Measurements from ENCODE around the gene CA9. TPM values are rescaled to one million over a fixed set of nuclear protein-coding genes. Genes with fewer than 3 reads are reported as not detected.
A peak's percentile ranks its signal among the peaks of the same experiment; 100 is the strongest.

The CA9 gene
- total RNA-seq, 1 donor from 2014 or later: 0.09 TPM

DNA sequence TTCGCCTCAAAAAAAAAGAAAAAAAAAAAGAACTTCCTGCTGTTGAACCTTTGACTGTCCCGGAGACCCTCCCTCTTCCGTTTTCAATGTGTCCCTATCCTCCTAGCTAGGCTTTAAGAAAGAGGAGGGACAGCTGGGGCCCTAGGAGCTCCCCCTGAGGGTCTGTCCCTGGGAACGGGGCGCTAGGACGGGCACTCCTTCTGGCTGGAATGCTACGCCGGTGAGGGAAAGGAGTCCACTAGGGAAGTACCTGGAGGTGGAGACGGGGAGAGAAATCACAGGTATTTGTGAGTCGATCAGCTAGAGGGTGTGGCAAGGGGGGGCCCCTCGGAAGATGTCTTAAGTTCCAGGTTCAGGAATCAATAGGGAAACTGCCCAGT lies 27.6 kb upstream of the CA9 start:
- no peak overlapping the region for H3K9ac ChIP-seq

DNA sequence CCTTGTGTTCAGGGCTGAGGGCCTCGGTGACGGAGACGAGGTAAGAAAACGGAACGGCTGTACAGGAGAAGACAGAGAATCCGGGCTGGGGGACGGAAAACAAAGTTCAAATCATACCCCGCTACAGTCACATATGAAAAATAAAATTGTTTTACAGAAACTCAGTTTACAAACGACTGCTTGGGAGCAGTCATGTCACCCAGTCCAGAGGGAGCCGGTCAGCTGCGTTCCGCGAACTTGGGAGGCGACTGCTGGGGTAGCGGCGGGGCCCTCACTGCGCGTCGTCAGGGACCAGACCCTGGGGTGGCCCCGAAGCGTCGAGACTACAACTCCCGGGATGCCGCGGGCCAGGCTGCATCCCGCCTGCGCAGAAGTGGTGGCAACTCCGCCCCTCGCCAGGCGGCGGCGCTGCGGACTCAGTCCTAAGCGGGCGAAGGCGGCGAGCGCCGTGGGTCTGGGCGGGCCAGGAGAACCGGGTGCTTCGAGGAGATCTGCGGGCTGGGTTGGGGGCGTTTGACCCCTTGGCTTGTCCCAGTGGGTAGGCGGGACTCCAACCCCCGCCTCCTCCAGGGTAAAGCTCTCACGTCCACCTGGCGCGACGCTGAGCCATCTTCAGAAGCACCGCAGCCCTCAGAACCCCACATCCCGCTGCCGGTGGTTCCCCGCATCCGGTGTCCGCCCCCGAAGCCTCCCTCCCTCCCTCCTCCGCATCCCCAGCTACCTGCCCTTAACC lies 27.0 kb upstream of the CA9 start:
- peak overlapping the region; percentile 90 for H3K4me3 Mint-ChIP-seq
- Histone ChIP-seq H3K79me2 (ENCODE audit: low read depth) (no peaks in the 10 kb centered on the region), H3F3A (ENCODE audit: low read depth) (peaks cover 17% of the 10 kb centered on the region), H3K9ac (no peak overlapping the region), H3K9me3 (ENCODE audit: low read depth) (no peaks in the 10 kb centered on the region), H3K4me1 (peaks cover 17% of the 10 kb centered on the region), H4K20me1 (ENCODE audit: low read depth) (no peaks in the 10 kb centered on the region), H3K4me3 (peak overlapping the region; percentile 63), H2AFZ (replicated peaks) (peak overlapping the region; percentile 78), H3K4me2 (peak overlapping the region; percentile 80), H3K27ac (no peak overlapping the region), H3K36me3 (no peaks in the 10 kb centered on the region), H3K27me3 (peaks cover 14% of the 10 kb centered on the region)
- H3K27ac Mint-ChIP-seq: peak overlapping the region; percentile 62
- TF ChIP-seq, protein P1, sequence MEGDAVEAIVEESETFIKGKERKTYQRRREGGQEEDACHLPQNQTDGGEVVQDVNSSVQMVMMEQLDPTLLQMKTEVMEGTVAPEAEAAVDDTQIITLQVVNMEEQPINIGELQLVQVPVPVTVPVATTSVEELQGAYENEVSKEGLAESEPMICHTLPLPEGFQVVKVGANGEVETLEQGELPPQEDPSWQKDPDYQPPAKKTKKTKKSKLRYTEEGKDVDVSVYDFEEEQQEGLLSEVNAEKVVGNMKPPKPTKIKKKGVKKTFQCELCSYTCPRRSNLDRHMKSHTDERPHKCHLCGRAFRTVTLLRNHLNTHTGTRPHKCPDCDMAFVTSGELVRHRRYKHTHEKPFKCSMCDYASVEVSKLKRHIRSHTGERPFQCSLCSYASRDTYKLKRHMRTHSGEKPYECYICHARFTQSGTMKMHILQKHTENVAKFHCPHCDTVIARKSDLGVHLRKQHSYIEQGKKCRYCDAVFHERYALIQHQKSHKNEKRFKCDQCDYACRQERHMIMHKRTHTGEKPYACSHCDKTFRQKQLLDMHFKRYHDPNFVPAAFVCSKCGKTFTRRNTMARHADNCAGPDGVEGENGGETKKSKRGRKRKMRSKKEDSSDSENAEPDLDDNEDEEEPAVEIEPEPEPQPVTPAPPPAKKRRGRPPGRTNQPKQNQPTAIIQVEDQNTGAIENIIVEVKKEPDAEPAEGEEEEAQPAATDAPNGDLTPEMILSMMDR (IDR thresholded peaks at IDR 0.05): peak; percentile 79
- TF ChIP-seq EZH2 (IDR thresholded peaks at IDR 0.05): no peak
- H3K4me1 Mint-ChIP-seq: peaks cover 22% of the 10 kb centered on the region
- peaks cover under 1% of the 10 kb centered on the region for H3K36me3 Mint-ChIP-seq
- peaks cover 16% of the 10 kb centered on the region for H3K27me3 Mint-ChIP-seq (ENCODE audit: insufficient read depth, low read depth)
- no peaks in the 10 kb centered on the region for H3K9me3 Mint-ChIP-seq
- peak; percentile 96 for DNase-seq (ENCODE audit: low spot score)

More for the DNA sequence above, 27.6 kb upstream of the CA9 start:
- no peak for TF ChIP-seq EZH2 (IDR thresholded peaks at IDR 0.05)
- TF ChIP-seq, protein P1 (IDR thresholded peaks at IDR 0.05): peak; percentile 36
- Histone ChIP-seq H3K4me1 (peaks cover 17% of the 10 kb centered on the region), H3F3A (ENCODE audit: low read depth) (peaks cover 17% of the 10 kb centered on the region), H3K4me2 (peak overlapping the region; percentile 80), H3K79me2 (ENCODE audit: low read depth) (no peaks in the 10 kb centered on the region), H3K27ac (no peak overlapping the region), H4K20me1 (ENCODE audit: low read depth) (no peaks in the 10 kb centered on the region), H3K36me3 (no peaks in the 10 kb centered on the region), H3K4me3 (peak overlapping the region; percentile 63), H2AFZ (replicated peaks) (peak overlapping the region; percentile 75), H3K9me3 (ENCODE audit: low read depth) (no peaks in the 10 kb centered on the region), H3K27me3 (peaks cover 14% of the 10 kb centered on the region)
- peaks cover 4% of the 10 kb centered on the region for H3K36me3 Mint-ChIP-seq
- H3K27me3 Mint-ChIP-seq (ENCODE audit: insufficient read depth, low read depth): peaks cover 13% of the 10 kb centered on the region
- H3K4me1 Mint-ChIP-seq: peaks cover 26% of the 10 kb centered on the region
- DNase-seq (ENCODE audit: low spot score): peak; percentile 73
- H3K9me3 Mint-ChIP-seq: peaks cover 3% of the 10 kb centered on the region
- peak overlapping the region; percentile 62 for H3K27ac Mint-ChIP-seq
- peak overlapping the region; percentile 90 for H3K4me3 Mint-ChIP-seq

DNA sequence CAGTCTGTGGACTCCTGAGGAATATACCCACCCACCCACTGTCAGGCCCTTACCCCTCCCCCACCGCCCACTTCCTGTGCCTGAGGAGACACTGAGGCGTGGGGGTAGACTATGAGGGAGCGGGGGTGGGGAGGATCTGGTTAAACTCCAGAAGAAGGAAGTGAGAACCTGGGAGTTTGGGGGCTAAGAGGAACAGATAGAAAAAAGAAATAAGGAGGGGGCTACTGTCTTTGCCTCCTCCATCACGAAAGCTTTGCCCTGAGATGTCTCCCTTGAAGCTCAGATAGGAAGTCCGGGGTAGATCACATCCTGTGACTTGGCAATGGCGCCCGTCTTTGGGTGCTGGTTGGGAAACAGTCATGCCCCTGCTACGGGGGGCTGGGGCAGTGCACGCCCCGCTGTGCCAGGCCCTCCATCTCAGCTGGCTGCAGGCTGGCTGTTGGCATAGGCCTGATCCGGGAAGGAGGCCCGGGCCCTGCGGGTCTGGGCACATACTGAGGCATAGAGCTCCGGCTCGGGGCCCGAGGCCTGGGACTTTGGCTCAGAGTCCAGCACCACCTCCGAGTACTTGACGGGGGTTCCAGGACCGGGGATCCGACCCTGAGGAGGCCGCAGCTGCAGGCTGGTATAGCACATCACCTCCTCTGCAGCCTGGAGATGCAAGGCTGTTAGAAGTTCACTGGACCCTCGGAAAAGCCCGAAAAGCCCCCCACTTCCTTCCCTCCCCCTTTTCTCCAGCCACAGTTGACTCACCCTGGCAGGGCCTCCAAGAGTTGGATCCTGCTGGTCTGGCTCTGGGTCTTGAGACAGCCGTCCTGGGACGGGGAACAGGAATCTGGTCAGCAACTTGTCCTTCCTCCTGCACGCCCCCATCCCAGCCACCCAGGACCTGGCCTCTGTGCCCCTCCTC lies 24.0 kb upstream of the CA9 start:
- H4K20me1 ChIP-seq (ENCODE audit: low read depth): no peaks in the 10 kb centered on the region
- DNase-seq (ENCODE audit: low spot score): no peak
- H3K27me3 ChIP-seq: peaks cover 14% of the 10 kb centered on the region
- H3K27ac ChIP-seq: no peak overlapping the region
- no peak overlapping the region for H2AFZ ChIP-seq (replicated peaks)
- H3K4me2 ChIP-seq: no peak overlapping the region
- H3F3A ChIP-seq (ENCODE audit: low read depth): peaks cover 17% of the 10 kb centered on the region
- Mint-ChIP-seq H3K9me3 (no peaks in the 10 kb centered on the region), H3K4me1 (peaks cover 22% of the 10 kb centered on the region), H3K27me3 (ENCODE audit: insufficient read depth, low read depth) (peaks cover 14% of the 10 kb centered on the region), H3K4me3 (no peak overlapping the region), H3K27ac (no peak overlapping the region), H3K36me3 (no peaks in the 10 kb centered on the region)
- peaks cover 17% of the 10 kb centered on the region for H3K4me1 ChIP-seq
- no peaks in the 10 kb centered on the region for H3K79me2 ChIP-seq (ENCODE audit: low read depth)
- no peaks in the 10 kb centered on the region for H3K36me3 ChIP-seq
- H3K9me3 ChIP-seq (ENCODE audit: low read depth): no peaks in the 10 kb centered on the region
- no peak overlapping the region for H3K4me3 ChIP-seq
- no peak overlapping the region for H3K9ac ChIP-seq
- TF ChIP-seq EZH2 (IDR thresholded peaks at IDR 0.05) (no peak), EZH2phosphoT487 (IDR thresholded peaks at IDR 0.05) (no peak)
- TF ChIP-seq, protein P1 (IDR thresholded peaks at IDR 0.05): no peak

Data from neural progenitor cell (in vitro differentiated cells).